B cell (primary cell): ENCODE results near the gene PTGES2.

Source experiments
- EZH2 ChIP-seq: IDR thresholded peaks from 2 replicates; pipeline ENCODE4 v1.6.1; 2012; ENCODE audit warnings: borderline replicate concordance, low read depth, mild to moderate bottlenecking, moderate library complexity, low read length; ENCODE audit not compliant: insufficient read depth, poor library complexity, severe bottlenecking
- TF ChIP-seq, protein P1 (sequence below): fragments of 200-600 bp; IDR thresholded peaks from one replicate; pipeline ENCODE4 v1.8.0; 2022; ENCODE audit warnings: antibody characterized with exemption, mild to moderate bottlenecking

- TF ChIP-seq, protein P1, sequence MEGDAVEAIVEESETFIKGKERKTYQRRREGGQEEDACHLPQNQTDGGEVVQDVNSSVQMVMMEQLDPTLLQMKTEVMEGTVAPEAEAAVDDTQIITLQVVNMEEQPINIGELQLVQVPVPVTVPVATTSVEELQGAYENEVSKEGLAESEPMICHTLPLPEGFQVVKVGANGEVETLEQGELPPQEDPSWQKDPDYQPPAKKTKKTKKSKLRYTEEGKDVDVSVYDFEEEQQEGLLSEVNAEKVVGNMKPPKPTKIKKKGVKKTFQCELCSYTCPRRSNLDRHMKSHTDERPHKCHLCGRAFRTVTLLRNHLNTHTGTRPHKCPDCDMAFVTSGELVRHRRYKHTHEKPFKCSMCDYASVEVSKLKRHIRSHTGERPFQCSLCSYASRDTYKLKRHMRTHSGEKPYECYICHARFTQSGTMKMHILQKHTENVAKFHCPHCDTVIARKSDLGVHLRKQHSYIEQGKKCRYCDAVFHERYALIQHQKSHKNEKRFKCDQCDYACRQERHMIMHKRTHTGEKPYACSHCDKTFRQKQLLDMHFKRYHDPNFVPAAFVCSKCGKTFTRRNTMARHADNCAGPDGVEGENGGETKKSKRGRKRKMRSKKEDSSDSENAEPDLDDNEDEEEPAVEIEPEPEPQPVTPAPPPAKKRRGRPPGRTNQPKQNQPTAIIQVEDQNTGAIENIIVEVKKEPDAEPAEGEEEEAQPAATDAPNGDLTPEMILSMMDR, result no peak
- TF ChIP-seq EZH2, result no peak
Observed at GRCh38 chr9:128169925-128170324, 42.4 kb upstream of the PTGES2 start.
